DMS 273 treated with DMSO at 0.1 percent for 48 hours (cell line): Measurements from ENCODE around the gene ARHGEF40.
A peak's percentile ranks its signal among the peaks of the same experiment; 100 is the strongest.
"Not testable (repeated sequence)": the region's sequence is repeated elsewhere in the genome, so short reads cannot be mapped to it uniquely, and the experiment has no call there.

Source experiments
- DNase-seq: peaks from one replicate; lab custom pipeline; 2025; lab: John Stamatoyannopoulos, UW

ARHGEF40 gene

GRCh38 chr14:21039585-21040369 lies 30.3 kb upstream of the ARHGEF40 start:
- DNase-seq, result peak; percentile 60

GRCh38 chr14:21040370-21040925 lies 29.7 kb upstream of the ARHGEF40 start:
- no peak for DNase-seq

- not testable (repeated sequence) for DNase-seq
These were observed 29.2 kb upstream of the ARHGEF40 start for GRCh38 chr14:21040941-21041340.

GRCh38 chr14:21041676-21042433 lies 28.2 kb upstream of the ARHGEF40 start, which contains the start of gene RNASE7:
RNASE7 (plus strand) TSS chr14:21042362; CDS start chr14:21042993, 631 bp downstream.
- no peak for DNase-seq

GRCh38 chr14:21042918-21043317 lies 27.2 kb upstream of the ARHGEF40 start:
- no peak for DNase-seq

GRCh38 chr14:21043387-21043973 lies 26.6 kb upstream of the ARHGEF40 start:
- no peak for DNase-seq

- DNase-seq, result no peak
These were observed 26.0 kb upstream of the ARHGEF40 start for GRCh38 chr14:21043974-21044618.

GRCh38 chr14:21047378-21047781 lies 22.7 kb upstream of the ARHGEF40 start:
- no peak for DNase-seq

- no peak for DNase-seq
These were observed 21.5 kb upstream of the ARHGEF40 start for GRCh38 chr14:21048638-21049037.

- DNase-seq, result no peak
These were observed 20.8 kb upstream of the ARHGEF40 start for GRCh38 chr14:21049271-21049673.

GRCh38 chr14:21050597-21050996 lies 19.5 kb upstream of the ARHGEF40 start:
- DNase-seq, result no peak

GRCh38 chr14:21053184-21054122 lies 16.7 kb upstream of the ARHGEF40 start:
- no peak for DNase-seq

- DNase-seq, result no peak
These were observed 15.9 kb upstream of the ARHGEF40 start for GRCh38 chr14:21054123-21054767.

- DNase-seq, result no peak
These were observed 15.3 kb upstream of the ARHGEF40 start for GRCh38 chr14:21054768-21055145.

- DNase-seq, result no peak
These were observed 14.5 kb upstream of the ARHGEF40 start for GRCh38 chr14:21055432-21056117.

GRCh38 chr14:21056520-21057163 lies 13.5 kb upstream of the ARHGEF40 start:
- no peak for DNase-seq

GRCh38 chr14:21057803-21058675 lies 12.1 kb upstream of the ARHGEF40 start, which contains the start of gene RNASE8:
RNASE8 (plus strand) TSS chr14:21057822; CDS start chr14:21057893, 71 bp downstream.
- DNase-seq, result no peak

GRCh38 chr14:21058903-21059302 lies 11.2 kb upstream of the ARHGEF40 start:
- DNase-seq, result no peak
